Left ventricle myocardium inferior (tissue), 1 donor: Measurements from ENCODE around the gene BORCS8. TPM values are rescaled to one million over a fixed set of nuclear protein-coding genes. Genes with fewer than 3 reads are reported as not detected.
"Not testable (repeated sequence)": the region's sequence is repeated elsewhere in the genome, so short reads cannot be mapped to it uniquely, and the experiment has no call there.

Source experiments
- DNase-seq: peaks from one replicate; pipeline ENCODE4 v3.0.0-alpha.2; 2020
- H3K27ac ChIP-seq: fragments of 200-600 bp; replicated peaks from 2 replicates; pipeline ENCODE4 v1.8.0; 2021
- H3K27me3 ChIP-seq: fragments of 200-600 bp; 2 replicates; pipeline ENCODE4 v1.8.0; 2021; ENCODE audit warnings: low read depth
- H3K36me3 ChIP-seq: fragments of 200-600 bp; 2 replicates; pipeline ENCODE4 v1.8.0; 2021
- H3K4me1 ChIP-seq: fragments of 200-600 bp; 2 replicates; pipeline ENCODE4 v1.8.0; 2021
- H3K4me3 ChIP-seq: fragments of 200-600 bp; 2 replicates; pipeline ENCODE4 v1.8.0; 2021; ENCODE audit warnings: mild to moderate bottlenecking, moderate library complexity
- H3K9me3 ChIP-seq: fragments of 200-600 bp; replicated peaks from 2 replicates; pipeline ENCODE4 v1.8.0; 2021
- intact Hi-C: fragments of 100-400 bp; cut with micrococcal nuclease; formaldehyde crosslinking; loops from one replicate; pipeline ENCODE4 v1.11.0; 2022
- total RNA-seq: library from RNA; stranded (reverse); fragmentation: NEBNext Ultra II Directional; extraction: Animal tissue kit (Norgen Biotek cat#: 25700); gene quantifications from one replicate; pipeline ENCODE4 v1.2.1, GENCODE V29; 2021
- TF ChIP-seq, protein P1 (sequence below): fragments of 200-600 bp; IDR thresholded peaks from 2 replicates; pipeline ENCODE4 v1.8.0; 2021; ENCODE audit warnings: antibody characterized with exemption, mild to moderate bottlenecking, borderline replicate concordance
- donor health status: DM: no; HTN: yes; CAD: no; lungs with severe emphysema.

Gene BORCS8
- total RNA-seq, 1 donor from 2014 or later = 20.2 TPM

DNA sequence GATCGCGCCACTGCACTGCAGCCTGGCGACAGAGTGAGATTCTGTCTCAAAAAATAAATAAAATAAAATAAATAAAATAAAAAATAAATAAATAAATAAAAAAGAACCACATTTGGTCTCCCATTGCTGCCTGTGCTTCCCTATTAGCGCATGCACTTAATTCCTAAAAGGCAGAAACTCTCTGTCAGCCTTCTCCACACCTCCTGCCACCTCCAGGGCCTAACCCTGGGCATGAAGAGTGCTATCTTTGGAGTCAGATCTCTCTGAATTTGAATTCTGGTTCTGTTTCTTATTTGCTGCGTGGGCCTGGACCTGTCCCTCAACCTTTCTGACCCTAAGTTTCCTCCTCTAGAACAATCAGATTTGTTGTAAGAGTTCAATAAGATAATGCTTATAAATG is 31.1 kb upstream of the BORCS8 start:
- Histone ChIP-seq H3K27ac (no peak overlapping the region), H3K27me3 (peaks cover 88% of the 10 kb centered on the region), H3K4me1 (peaks cover 9% of the 10 kb centered on the region), H3K36me3 (no peaks in the 10 kb centered on the region), H3K9me3 (no peaks in the 10 kb centered on the region), H3K4me3 (no peak overlapping the region)
- TF ChIP-seq, protein P1, sequence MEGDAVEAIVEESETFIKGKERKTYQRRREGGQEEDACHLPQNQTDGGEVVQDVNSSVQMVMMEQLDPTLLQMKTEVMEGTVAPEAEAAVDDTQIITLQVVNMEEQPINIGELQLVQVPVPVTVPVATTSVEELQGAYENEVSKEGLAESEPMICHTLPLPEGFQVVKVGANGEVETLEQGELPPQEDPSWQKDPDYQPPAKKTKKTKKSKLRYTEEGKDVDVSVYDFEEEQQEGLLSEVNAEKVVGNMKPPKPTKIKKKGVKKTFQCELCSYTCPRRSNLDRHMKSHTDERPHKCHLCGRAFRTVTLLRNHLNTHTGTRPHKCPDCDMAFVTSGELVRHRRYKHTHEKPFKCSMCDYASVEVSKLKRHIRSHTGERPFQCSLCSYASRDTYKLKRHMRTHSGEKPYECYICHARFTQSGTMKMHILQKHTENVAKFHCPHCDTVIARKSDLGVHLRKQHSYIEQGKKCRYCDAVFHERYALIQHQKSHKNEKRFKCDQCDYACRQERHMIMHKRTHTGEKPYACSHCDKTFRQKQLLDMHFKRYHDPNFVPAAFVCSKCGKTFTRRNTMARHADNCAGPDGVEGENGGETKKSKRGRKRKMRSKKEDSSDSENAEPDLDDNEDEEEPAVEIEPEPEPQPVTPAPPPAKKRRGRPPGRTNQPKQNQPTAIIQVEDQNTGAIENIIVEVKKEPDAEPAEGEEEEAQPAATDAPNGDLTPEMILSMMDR = no peak
- DNase-seq = no peak
- intact Hi-C loops = no loop called here

DNA sequence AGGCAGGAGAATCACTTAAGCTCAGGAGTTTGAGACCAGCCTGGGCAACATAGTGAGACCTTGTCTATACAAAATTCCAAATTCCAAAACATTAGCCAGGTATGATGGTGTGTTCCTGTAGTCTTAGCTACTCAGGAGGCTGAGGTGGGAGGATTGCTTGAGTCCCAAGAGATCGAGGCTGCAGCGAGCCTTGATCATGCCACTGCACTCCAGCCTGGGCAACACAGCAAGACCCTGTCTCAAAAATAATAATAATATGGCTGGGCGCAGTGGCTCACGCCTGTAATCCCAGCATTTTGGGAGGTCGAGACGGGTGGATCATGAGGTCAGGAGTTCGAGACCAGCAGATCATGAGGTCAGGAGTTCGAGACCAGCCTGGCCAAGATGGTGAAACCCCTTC is 29.0 kb upstream of the BORCS8 start:
- H3K4me3 ChIP-seq, H3K9me3 ChIP-seq, intact Hi-C loops, H3K36me3 ChIP-seq, H3K27ac ChIP-seq, DNase-seq, H3K4me1 ChIP-seq: not testable (repeated sequence)
- peaks cover 88% of the 10 kb centered on the region for H3K27me3 ChIP-seq

DNA sequence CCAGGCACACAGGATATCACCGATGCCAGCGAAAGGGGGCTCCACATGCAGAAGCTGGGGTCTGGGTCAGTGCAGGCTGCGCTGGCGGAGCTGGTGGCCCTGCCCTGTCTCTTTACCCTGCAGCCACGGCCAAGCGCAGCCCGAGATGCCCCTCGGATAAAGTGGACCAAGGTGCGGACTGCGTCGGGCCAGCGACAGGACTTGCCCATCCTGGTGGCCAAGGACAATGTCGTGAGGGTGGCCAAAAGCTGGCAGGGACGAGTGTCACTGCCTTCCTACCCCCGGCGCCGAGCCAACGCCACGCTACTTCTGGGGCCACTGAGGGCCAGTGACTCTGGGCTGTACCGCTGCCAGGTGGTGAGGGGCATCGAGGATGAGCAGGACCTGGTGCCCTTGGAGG is 27.0 kb upstream of the BORCS8 start:
- TF ChIP-seq, protein P1 = no peak
- H3K27me3 ChIP-seq = peaks cover 88% of the 10 kb centered on the region
- H3K4me3 ChIP-seq = no peak overlapping the region
- no peaks in the 10 kb centered on the region for H3K9me3 ChIP-seq
- no peaks in the 10 kb centered on the region for H3K36me3 ChIP-seq
- no peak for DNase-seq
- intact Hi-C loops = no loop called here
- H3K27ac ChIP-seq = no peak overlapping the region
- H3K4me1 ChIP-seq = no peaks in the 10 kb centered on the region

DNA sequence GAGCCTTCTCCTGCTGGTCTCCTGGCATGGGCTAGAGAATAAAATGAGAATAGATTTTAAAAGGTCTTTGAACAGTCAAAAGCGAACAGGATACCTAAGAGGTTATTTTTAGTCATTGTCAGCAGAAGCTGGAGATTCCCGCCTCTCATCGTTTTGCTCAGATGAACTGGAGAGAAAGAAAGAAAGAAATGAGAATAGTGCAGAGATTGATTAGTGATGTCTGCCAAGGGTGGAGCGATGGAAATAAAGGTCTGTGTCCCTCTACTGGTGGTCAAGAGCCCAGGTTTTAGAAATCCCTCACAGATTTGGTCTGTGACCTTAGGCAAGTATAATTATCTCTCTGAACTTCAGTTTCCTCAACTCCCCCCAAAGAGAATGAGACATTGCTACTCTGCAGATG is 25.1 kb upstream of the BORCS8 start:
- no peaks in the 10 kb centered on the region for H3K36me3 ChIP-seq
- no peak overlapping the region for H3K27ac ChIP-seq
- no peaks in the 10 kb centered on the region for H3K4me1 ChIP-seq
- no peak overlapping the region for H3K4me3 ChIP-seq
- H3K27me3 ChIP-seq = peaks cover 88% of the 10 kb centered on the region
- no peaks in the 10 kb centered on the region for H3K9me3 ChIP-seq
- TF ChIP-seq, protein P1 = no peak
- no peak for DNase-seq
- intact Hi-C loops = no loop called here

DNA sequence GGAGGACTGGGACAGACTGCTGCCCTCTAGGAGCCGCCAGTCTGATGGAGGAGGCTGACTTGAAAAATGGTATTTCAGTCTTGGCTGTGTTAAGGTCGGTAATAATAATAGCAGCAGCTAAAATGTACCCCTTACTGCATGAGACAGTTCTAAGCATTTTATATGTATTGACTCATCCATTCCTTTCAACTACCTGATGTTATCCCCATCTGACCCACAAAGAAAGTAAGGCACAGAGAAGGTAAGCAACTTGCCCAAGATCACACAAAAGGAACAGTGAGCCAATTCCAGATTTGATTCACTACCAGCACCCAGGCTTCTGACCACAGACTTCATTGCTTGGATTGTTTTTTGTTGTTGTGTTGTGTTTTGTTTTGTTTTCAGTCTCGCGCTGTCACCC is 23.8 kb upstream of the BORCS8 start:
- Histone ChIP-seq H3K27me3 (peaks cover 89% of the 10 kb centered on the region), H3K4me3 (no peak overlapping the region), H3K27ac (no peak overlapping the region), H3K4me1 (no peaks in the 10 kb centered on the region), H3K36me3 (no peaks in the 10 kb centered on the region), H3K9me3 (no peaks in the 10 kb centered on the region)
- DNase-seq = no peak
- intact Hi-C loops = no loop called here
- TF ChIP-seq, protein P1 = no peak

DNA sequence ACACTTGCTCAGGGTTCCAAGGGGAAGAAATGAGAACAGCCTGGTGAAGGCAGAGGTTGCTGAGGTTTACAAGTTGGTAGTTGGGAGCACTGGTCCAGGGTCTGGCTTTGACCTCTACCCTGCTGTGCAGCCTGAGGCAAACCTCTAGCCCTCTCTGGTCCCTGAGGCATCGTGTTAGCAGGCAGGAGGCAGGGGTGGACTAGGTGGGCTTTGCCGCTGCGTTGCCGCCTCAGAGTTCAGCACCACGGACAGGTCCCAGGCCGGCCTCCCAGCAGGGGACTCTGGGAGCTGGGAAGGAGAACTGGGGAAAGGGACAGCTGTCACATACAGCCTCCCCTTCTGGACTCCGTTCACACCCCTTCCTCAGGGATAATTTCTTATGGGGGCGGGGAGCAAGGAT is 22.9 kb upstream of the BORCS8 start:
- intact Hi-C loops = no loop called here
- Histone ChIP-seq H3K9me3 (no peaks in the 10 kb centered on the region), H3K4me1 (no peaks in the 10 kb centered on the region), H3K36me3 (no peaks in the 10 kb centered on the region), H3K27ac (no peak overlapping the region), H3K4me3 (no peak overlapping the region), H3K27me3 (peaks cover 94% of the 10 kb centered on the region)
- TF ChIP-seq, protein P1 = no peak
- DNase-seq = no peak
